HUES6 (cell line): ENCODE data around the gene MAGOH.
A peak's percentile ranks its signal among the peaks of the same experiment; 100 is the strongest.
"Not testable (repeated sequence)": the region's sequence is repeated elsewhere in the genome, so short reads cannot be mapped to it uniquely, and the experiment has no call there.

Experiments
- H3K27ac ChIP-seq: 2 replicates; pipeline ENCODE4 v1.7.0; 2013; ENCODE audit warnings: low read depth, mild to moderate bottlenecking, low read length, inconsistent platforms
- H3K27me3 ChIP-seq: 2 replicates; pipeline ENCODE4 v1.6.1; 2013; ENCODE audit warnings: low read length; ENCODE audit not compliant: control insufficient read depth, insufficient read depth
- H3K36me3 ChIP-seq: 2 replicates; pipeline ENCODE4 v1.6.1; 2013; ENCODE audit warnings: low read length; ENCODE audit not compliant: control insufficient read depth, insufficient read depth
- H3K4me1 ChIP-seq: 2 replicates; pipeline ENCODE4 v1.6.1; 2013; ENCODE audit warnings: low read length; ENCODE audit not compliant: control insufficient read depth, insufficient read depth
- H3K4me3 ChIP-seq: 2 replicates; pipeline ENCODE4 v1.5.1; 2013; ENCODE audit warnings: low read depth, low read length
- H3K9ac ChIP-seq: one replicate; pipeline ENCODE4 v1.6.1; 2013; ENCODE audit warnings: mild to moderate bottlenecking, low read length
- H3K9me3 ChIP-seq: 2 replicates; pipeline ENCODE4 v1.6.1; 2013; ENCODE audit warnings: low read depth, low read length; ENCODE audit not compliant: control insufficient read depth, insufficient read depth

Gene MAGOH

DNA sequence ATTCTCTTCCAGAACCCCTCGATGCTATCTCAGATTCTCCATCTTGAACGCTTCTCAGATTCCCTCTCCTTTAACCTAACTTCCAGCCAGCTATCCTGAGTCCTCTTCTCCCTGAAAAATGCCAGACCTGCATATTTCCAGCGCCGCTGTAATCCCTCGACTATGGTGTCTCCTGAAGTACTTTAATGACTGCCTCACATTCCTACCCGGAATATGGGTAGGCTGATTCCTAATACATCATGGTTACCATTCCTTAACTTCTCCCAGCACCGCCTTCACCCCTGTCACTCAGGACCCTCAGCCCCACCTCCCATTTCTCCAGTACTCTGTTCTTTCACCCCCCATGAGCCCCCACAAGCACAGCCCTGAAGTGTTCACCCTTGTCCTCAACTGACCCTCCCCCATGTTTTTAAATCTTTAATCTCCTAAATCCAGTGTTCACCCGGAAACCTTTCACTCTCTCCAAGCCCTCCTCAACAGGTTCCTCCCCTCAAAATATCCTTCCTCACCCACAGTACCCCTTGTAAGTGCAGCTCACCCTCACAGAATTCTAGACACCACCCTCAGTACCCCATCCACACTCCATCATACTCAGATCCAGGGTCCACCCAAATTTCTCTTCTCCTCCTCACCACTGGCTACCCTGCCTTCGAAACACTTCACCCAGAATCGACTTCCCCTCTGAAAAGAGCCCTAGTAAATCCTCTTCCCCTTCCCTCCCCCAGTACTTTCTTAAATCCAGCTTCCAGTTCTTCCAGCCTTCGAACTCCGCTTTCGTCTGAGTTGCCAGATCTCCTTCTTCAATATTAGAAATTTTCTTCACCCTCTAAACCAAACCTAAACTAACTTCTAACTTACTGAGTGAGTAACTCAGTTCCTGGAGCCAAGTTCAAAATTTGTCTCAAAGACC, 40.8 kb downstream of the MAGOH start:
- Histone ChIP-seq H3K4me1 (peaks cover 15% of the 10 kb centered on the region), H3K9ac (peak overlapping the region; percentile 77), H3K27ac (peak overlapping the region; percentile 72; the same call in 1 of the 2 replicates), H3K9me3 (no peaks in the 10 kb centered on the region; the same call in 1 of the 2 replicates), H3K27me3 (peaks cover 7% of the 10 kb centered on the region), H3K36me3 (peaks cover 23% of the 10 kb centered on the region), H3K4me3 (peak overlapping the region; percentile 93)

DNA sequence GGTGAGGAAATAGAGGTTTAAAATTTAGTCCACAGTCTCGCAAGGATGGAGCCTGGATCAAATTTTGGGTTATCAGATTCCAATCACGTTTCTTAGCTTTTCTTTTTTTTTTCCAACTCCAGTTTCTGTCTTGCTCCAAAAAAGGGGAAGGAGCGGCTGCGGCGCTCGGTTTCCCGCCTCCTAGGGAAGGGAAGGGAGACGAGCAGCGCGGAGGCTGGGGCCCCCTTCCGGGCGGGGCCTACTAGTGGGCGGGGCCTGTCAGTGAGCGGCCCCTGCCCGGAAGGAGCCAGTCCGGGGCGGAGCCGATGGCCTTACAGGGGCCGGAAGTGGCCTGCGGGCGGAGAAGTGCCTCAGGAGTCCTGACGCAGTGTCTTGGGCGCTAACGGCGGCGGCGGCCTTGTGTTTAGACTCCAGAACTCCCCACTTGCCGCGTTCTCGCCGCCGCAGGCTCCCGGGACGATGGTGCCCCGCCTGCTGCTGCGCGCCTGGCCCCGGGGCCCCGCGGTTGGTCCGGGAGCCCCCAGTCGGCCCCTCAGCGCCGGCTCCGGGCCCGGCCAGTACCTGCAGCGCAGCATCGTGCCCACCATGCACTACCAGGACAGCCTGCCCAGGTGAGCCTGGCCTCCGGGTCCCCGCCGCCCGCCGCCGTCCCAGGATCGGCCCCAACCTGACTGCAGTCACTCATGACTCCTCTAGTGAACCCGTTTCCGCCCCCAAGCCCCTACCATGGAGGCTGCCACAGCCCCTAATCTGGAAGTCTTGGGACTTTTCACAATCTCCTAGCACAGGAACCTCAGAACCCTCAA, 41.6 kb downstream of the MAGOH start, which contains the start of gene CPT2:
CPT2 (plus strand) TSS at position 340 of the 806 bp plus-strand sequence; CDS start at position 460, 120 bp downstream.
- Histone ChIP-seq H3K27ac (peak within 1 kb of the TSS; percentile 72; the same call in 1 of the 2 replicates), H3K4me1 (peaks cover 15% of the 10 kb centered on the region), H3K9me3 (no peaks in the 10 kb centered on the region), H3K4me3 (peak within 1 kb of the TSS; percentile 93), H3K9ac (peak within 1 kb of the TSS; percentile 77), H3K36me3 (peaks cover 15% of the 10 kb centered on the region), H3K27me3 (peaks cover 7% of the 10 kb centered on the region)

DNA sequence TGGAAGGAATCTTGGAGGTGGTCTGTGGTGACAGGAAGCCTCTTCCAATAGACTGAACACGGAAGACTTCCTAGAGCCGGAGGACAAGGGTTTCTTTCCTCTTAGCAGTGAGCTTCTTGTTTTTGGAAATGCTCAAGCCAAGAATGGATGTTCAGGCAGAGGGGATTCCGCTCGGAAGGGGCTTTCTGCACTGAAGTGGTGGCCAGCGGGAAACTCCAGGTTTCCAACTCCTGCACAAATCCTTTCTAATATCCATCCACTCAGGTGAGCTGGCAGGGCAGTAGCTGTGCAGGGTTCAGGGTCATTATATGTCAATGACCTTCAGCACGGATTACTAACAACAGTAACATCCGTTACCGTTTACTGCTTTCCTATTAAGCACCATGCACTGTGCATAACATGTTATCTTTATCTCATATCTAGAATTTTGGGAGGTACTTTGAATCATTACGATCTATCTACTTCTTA, 42.3 kb downstream of the MAGOH start:
- Histone ChIP-seq H3K4me3 (peak overlapping the region; percentile 93), H3K4me1 (peaks cover 15% of the 10 kb centered on the region), H3K36me3 (peaks cover 9% of the 10 kb centered on the region), H3K9me3 (no peaks in the 10 kb centered on the region), H3K27ac (no peak overlapping the region), H3K27me3 (peaks cover 7% of the 10 kb centered on the region), H3K9ac (peak overlapping the region; percentile 36)

DNA sequence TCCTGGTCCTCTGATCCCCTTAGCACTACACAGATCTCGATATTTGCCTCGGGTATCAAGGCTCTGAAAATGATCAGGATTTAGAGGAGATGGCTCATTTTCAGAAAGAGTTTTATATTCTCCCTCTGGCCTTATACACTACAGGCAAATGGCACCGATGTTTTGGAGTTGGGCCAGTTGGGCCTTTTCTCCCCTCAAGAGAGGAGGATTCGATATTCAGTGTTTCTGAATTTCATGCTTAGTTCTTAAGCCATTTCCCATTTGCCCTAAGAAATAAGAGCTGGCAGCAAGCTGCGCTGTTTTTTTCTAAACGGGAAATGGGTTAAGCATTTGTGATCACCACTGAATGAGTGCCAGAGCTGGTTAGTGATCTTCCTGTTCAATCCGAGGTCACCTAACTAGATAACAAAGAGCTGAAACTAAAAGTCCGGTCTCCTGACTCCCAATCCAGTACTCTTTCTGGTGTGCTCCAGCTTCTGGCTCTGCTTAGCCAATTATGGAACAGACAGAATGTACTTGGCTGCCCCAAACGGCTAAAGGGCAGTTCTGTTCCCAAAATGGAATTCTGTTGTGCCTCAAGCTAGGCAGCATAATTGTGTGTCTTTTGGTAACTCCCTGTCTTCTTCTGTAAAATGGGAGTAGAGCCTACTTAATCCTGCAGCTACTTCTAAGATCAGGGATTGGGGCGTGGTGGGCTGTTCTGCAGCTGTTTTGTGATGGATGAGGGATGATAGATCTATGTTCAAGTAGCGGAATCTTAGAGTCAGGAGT, 42.9 kb downstream of the MAGOH start:
- H3K4me1 ChIP-seq, result peaks cover 15% of the 10 kb centered on the region
- H3K36me3 ChIP-seq, result peaks cover 4% of the 10 kb centered on the region; the same call in 1 of the 2 replicates
- no peak overlapping the region for H3K9ac ChIP-seq
- H3K27ac ChIP-seq, result no peak overlapping the region
- H3K9me3 ChIP-seq, result no peaks in the 10 kb centered on the region
- no peak overlapping the region for H3K4me3 ChIP-seq
- peaks cover 7% of the 10 kb centered on the region for H3K27me3 ChIP-seq

DNA sequence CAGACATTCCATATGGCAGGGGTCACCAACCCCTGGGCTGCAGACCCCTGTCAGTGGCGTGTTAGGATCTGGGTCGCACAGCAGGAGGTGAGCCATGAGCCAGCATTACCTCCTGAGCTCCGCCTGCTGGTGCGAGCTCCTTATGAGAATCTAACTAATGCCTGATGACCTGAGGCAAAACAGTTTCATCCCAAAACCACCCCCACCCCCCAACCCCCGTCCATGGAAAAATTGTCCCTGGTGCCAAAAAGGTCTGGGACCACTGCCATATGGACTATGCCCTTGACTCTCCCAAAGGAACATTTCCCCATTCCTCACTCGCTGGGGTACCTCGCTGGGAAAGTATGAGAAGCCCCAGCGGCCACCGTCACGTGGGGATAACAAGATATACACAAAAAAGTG, 48.1 kb downstream of the MAGOH start:
- no peak overlapping the region for H3K27ac ChIP-seq
- no peaks in the 10 kb centered on the region for H3K36me3 ChIP-seq
- no peak overlapping the region for H3K4me3 ChIP-seq
- no peaks in the 10 kb centered on the region for H3K27me3 ChIP-seq
- H3K4me1 ChIP-seq, result peaks cover 11% of the 10 kb centered on the region; the same call in 1 of the 2 replicates
- H3K9ac ChIP-seq, result no peak overlapping the region
- H3K9me3 ChIP-seq, result no peaks in the 10 kb centered on the region

DNA sequence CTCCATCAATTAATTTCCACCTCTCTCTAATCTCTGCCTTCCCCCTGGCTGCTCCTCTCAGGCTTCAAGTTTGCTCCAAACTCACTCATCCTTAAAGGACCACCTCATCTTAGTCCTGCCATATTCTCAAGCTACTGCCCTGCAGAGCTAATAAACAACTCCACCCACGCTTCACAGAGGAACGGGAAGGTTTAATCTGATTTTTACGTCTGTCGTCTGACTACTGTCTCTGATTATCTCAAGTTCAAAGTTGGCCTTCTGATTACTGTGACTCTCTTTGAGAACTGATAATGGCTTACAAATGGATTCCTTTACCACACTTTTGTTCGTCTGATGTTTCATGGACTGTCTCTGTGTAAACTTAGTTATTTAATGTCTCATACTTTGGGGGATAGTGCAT, 49.3 kb downstream of the MAGOH start:
- H3K4me3 ChIP-seq, result no peak overlapping the region
- H3K9ac ChIP-seq, result no peak overlapping the region
- peaks cover 11% of the 10 kb centered on the region; the same call in 1 of the 2 replicates for H3K4me1 ChIP-seq
- H3K9me3 ChIP-seq, result no peaks in the 10 kb centered on the region
- H3K27ac ChIP-seq, result no peak overlapping the region
- H3K36me3 ChIP-seq, result no peaks in the 10 kb centered on the region
- H3K27me3 ChIP-seq, result peaks cover 5% of the 10 kb centered on the region; the same call in 1 of the 2 replicates

DNA sequence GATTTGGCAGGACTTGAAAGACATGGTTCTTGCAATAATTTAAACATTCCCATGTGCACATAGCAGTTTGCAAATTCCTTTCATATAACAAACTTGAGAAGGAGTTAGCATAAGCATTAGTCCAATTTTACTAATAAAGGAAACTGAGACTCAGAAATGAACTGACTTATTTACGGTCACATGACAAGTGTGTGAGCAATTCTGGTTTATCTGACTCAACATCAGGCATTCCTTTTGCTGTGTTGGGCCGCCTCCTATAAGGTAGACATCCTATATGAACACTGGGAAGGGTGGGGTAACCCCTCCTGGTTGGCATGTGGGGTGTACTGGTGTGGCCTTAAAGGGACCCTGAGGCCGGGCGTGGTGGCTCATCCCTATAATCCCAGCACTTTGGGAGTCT, 50.2 kb downstream of the MAGOH start:
- H3K27ac ChIP-seq, result no peak overlapping the region
- H3K36me3 ChIP-seq, result no peaks in the 10 kb centered on the region
- H3K9me3 ChIP-seq, result no peaks in the 10 kb centered on the region
- H3K4me3 ChIP-seq, result no peak overlapping the region
- H3K4me1 ChIP-seq, result peaks cover 11% of the 10 kb centered on the region; the same call in 1 of the 2 replicates
- H3K9ac ChIP-seq, result no peak overlapping the region
- H3K27me3 ChIP-seq, result peaks cover 5% of the 10 kb centered on the region; the same call in 1 of the 2 replicates

DNA sequence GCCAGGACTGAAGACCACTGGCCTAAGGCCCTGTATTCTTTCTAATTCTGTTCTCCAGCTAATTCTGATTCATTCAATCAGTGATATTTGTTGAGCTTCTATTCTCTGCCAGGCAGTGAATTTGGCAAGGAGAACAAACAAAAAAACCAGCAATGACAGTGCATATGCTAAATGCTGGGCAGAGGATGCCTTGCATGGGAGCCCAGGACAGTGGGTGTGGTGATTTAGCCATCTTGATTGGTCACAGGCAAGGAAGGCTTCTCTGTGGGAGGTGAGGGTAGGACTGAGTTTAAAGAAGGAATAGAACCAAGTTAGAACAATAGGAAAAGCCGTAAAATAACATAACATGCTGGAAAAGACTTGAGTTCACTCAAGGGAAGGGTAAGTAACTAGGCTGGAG, 50.9 kb downstream of the MAGOH start:
- Histone ChIP-seq H3K36me3 (no peaks in the 10 kb centered on the region), H3K4me3 (no peak overlapping the region), H3K9me3 (no peaks in the 10 kb centered on the region), H3K27me3 (peaks cover 8% of the 10 kb centered on the region; the same call in 1 of the 2 replicates), H3K4me1 (peaks cover 12% of the 10 kb centered on the region; the same call in 1 of the 2 replicates), H3K27ac (no peak overlapping the region), H3K9ac (no peak overlapping the region)

DNA sequence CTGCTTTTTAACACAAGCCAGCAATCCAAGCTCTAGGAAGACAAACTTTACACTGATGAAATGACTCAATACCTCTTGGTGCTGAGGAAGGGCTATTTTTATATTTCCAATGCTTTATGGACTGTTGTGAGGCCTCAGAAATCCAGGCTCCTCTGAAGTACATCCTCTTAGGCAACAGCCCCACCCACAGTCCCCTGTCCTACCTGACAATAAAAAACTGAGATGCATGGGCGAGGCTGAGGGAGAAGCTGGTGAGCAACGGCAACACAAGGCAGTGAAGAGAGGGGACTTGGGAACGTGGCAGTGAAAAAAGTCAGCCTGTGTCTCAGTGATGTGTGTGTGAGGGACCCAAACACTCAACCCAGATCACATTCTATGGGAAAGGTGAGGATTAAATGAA, 51.8 kb downstream of the MAGOH start:
- no peak overlapping the region for H3K4me3 ChIP-seq
- H3K36me3 ChIP-seq, result no peaks in the 10 kb centered on the region
- H3K9ac ChIP-seq, result no peak overlapping the region
- peaks cover 8% of the 10 kb centered on the region; the same call in 1 of the 2 replicates for H3K27me3 ChIP-seq
- no peaks in the 10 kb centered on the region for H3K9me3 ChIP-seq
- H3K4me1 ChIP-seq, result peaks cover 16% of the 10 kb centered on the region; the same call in 1 of the 2 replicates
- H3K27ac ChIP-seq, result no peak overlapping the region

DNA sequence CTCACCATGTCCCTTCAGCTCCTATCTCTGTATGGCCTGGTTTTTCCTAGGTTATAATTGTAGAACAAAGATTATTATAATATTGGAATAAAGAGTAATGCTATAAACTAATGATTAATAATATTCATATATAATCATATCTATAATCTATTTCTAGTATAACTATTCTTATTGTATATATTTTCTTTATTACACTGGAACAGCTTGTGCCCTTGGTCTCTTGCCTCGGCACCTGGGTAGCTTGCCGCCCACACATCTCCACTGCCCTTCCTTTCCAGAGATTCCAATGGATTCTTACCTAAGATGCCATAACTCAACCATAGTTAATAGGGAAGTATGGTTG, 52.4 kb downstream of the MAGOH start:
- H3K9me3 ChIP-seq, H3K36me3 ChIP-seq, H3K9ac ChIP-seq, H3K4me3 ChIP-seq, H3K27me3 ChIP-seq, H3K27ac ChIP-seq: not testable (repeated sequence)
- H3K4me1 ChIP-seq, result peaks cover 16% of the 10 kb centered on the region; the same call in 1 of the 2 replicates
